ENCODE data around the gene MGRN1. TPM values are rescaled to one million over a fixed set of nuclear protein-coding genes. Genes with fewer than 3 reads are reported as not detected.

The MGRN1 gene
- polyA plus RNA-seq, 1 donor from 2014 or later = 35.9 TPM

- Histone ChIP-seq H2AFZ (ENCODE audit: low read depth, low read length) (no peak overlapping the region), H3K9me2 (ENCODE audit: insufficient read depth, low read length) (no peaks in the 10 kb centered on the region), H3K79me2 (replicated peaks; ENCODE audit: insufficient read depth, low read length) (peaks cover 10% of the 10 kb centered on the region), H3K9me3 (ENCODE audit: low read length) (no peaks in the 10 kb centered on the region), H3K27ac (ENCODE audit: low read length) (no peak overlapping the region), H3K27me3 (ENCODE audit: insufficient read depth, low read depth, low read length) (no peaks in the 10 kb centered on the region), H3K4me3 (ENCODE audit: low read length) (no peak overlapping the region), H4K20me1 (ENCODE audit: insufficient read depth) (no peaks in the 10 kb centered on the region), H3K4me2 (ENCODE audit: low read length) (no peak overlapping the region), H3K36me3 (ENCODE audit: insufficient read depth, low read length) (peaks cover 9% of the 10 kb centered on the region), H3F3A (ENCODE audit: insufficient read depth, low read length, poor library complexity, severe bottlenecking) (no peaks in the 10 kb centered on the region), H3K9ac (ENCODE audit: low read length) (no peak overlapping the region)
- TF ChIP-seq SMC3 (conservative IDR thresholded peaks at IDR 0.05; ENCODE audit: poor library complexity) (no peak), REST (IDR thresholded peaks at IDR 0.05; ENCODE audit: borderline replicate concordance) (no peak), CTCF (IDR thresholded peaks at IDR 0.05; ENCODE audit: poor library complexity, severe bottlenecking) (no peak), RAD21 (conservative IDR thresholded peaks at IDR 0.05) (no peak), EZH2 (IDR thresholded peaks at IDR 0.05; ENCODE audit: borderline replicate concordance, insufficient read depth, low read length, poor library complexity, severe bottlenecking) (no peak), EP300 (conservative IDR thresholded peaks at IDR 0.05; ENCODE audit: poor library complexity, severe bottlenecking) (no peak), POLR2AphosphoS5 (IDR thresholded peaks at IDR 0.05) (no peak), MXI1 (conservative IDR thresholded peaks at IDR 0.05; ENCODE audit: poor library complexity, severe bottlenecking) (no peak), TAF1 (IDR thresholded peaks at IDR 0.05; ENCODE audit: low read depth) (no peak)
Observed at GRCh38 chr16:4651827-4652226, 27.2 kb downstream of the MGRN1 start.

GRCh38 chr16:4652561-4652960 lies 27.9 kb downstream of the MGRN1 start:
- Histone ChIP-seq H3K9me2 (ENCODE audit: insufficient read depth, low read length) (no peaks in the 10 kb centered on the region), H3K9me3 (ENCODE audit: low read length) (no peaks in the 10 kb centered on the region), H2AFZ (ENCODE audit: low read depth, low read length) (no peak overlapping the region), H3K36me3 (ENCODE audit: insufficient read depth, low read length) (peaks cover 2% of the 10 kb centered on the region), H3K27ac (ENCODE audit: low read length) (no peak overlapping the region), H3K4me2 (ENCODE audit: low read length) (no peak overlapping the region), H3K9ac (ENCODE audit: low read length) (no peak overlapping the region), H3K79me2 (replicated peaks; ENCODE audit: insufficient read depth, low read length) (peaks cover 3% of the 10 kb centered on the region), H4K20me1 (ENCODE audit: insufficient read depth) (no peaks in the 10 kb centered on the region), H3K27me3 (ENCODE audit: insufficient read depth, low read depth, low read length) (no peaks in the 10 kb centered on the region), H3F3A (ENCODE audit: insufficient read depth, low read length, poor library complexity, severe bottlenecking) (no peaks in the 10 kb centered on the region), H3K4me3 (ENCODE audit: low read length) (no peak overlapping the region)
- TF ChIP-seq POLR2AphosphoS5 (IDR thresholded peaks at IDR 0.05) (no peak), EP300 (conservative IDR thresholded peaks at IDR 0.05; ENCODE audit: poor library complexity, severe bottlenecking) (no peak), REST (IDR thresholded peaks at IDR 0.05; ENCODE audit: borderline replicate concordance) (no peak), TAF1 (IDR thresholded peaks at IDR 0.05; ENCODE audit: low read depth) (no peak), CTCF (IDR thresholded peaks at IDR 0.05; ENCODE audit: poor library complexity, severe bottlenecking) (no peak), SMC3 (conservative IDR thresholded peaks at IDR 0.05; ENCODE audit: poor library complexity) (no peak), EZH2 (IDR thresholded peaks at IDR 0.05; ENCODE audit: borderline replicate concordance, insufficient read depth, low read length, poor library complexity, severe bottlenecking) (no peak), MXI1 (conservative IDR thresholded peaks at IDR 0.05; ENCODE audit: poor library complexity, severe bottlenecking) (no peak), RAD21 (conservative IDR thresholded peaks at IDR 0.05) (no peak)

Data from neural cell (in vitro differentiated cells).